ENCODE results near the gene UNC80. TPM values are rescaled to one million over a fixed set of nuclear protein-coding genes. Genes with fewer than 3 reads are reported as not detected.

The UNC80 gene
- total RNA-seq, 4 donors from 2014 or later: 0.02 to 0.62 (median 0.15) TPM; not detected in 1

DNA sequence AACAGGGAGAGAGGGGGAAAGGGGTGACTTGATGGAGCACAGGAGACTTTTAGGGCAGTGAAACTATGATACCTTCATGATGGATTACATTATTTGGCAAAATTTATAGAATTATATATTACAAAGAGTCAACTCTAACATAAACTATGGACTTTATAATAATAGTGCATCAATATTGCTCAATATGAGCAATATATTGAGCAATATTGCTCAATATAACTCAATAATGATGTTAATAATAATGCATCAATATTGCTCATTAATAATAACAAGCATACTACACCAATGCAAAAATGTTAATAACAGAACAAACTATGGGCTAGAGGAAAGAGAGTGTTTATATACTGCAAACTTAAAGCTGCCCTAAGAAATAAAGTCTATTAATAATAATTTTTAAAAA, 3.1 kb upstream of the UNC80 start:
- no peak for TF ChIP-seq POLR2A (IDR thresholded peaks at IDR 0.05)
- TF ChIP-seq, protein P1, sequence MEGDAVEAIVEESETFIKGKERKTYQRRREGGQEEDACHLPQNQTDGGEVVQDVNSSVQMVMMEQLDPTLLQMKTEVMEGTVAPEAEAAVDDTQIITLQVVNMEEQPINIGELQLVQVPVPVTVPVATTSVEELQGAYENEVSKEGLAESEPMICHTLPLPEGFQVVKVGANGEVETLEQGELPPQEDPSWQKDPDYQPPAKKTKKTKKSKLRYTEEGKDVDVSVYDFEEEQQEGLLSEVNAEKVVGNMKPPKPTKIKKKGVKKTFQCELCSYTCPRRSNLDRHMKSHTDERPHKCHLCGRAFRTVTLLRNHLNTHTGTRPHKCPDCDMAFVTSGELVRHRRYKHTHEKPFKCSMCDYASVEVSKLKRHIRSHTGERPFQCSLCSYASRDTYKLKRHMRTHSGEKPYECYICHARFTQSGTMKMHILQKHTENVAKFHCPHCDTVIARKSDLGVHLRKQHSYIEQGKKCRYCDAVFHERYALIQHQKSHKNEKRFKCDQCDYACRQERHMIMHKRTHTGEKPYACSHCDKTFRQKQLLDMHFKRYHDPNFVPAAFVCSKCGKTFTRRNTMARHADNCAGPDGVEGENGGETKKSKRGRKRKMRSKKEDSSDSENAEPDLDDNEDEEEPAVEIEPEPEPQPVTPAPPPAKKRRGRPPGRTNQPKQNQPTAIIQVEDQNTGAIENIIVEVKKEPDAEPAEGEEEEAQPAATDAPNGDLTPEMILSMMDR (IDR thresholded peaks at IDR 0.05): no peak
- DNase-seq (ENCODE audit: low spot score in 2 of 2): no peak
- intact Hi-C loops (cut with DNase I; ENCODE audit: low total_unique reads): no loop called here
- no peak overlapping the region for H3K4me3 ChIP-seq (ENCODE audit: low read depth, poor library complexity, severe bottlenecking)

DNA sequence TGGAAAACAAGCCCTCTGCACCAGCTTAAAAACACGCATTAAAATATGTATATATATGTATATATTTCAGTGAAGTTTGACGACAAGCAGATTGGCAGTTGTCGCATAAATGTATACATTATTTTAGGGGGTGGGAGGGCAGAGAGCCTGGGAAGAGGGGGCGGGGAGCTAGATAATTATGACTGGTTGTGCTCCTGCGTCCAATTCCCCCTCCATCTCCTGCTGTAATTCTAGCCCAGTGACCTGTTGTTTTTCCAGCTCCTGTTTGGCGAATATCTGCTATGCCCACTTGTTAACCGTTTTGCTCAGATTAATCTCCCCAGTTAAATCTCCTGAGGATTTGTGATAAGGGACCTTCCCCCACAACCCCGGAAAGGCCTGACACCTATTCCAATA, 656 bp downstream of the UNC80 start:
- intact Hi-C loops (cut with DNase I; ENCODE audit: low total_unique reads): no loop called here
- no peak for DNase-seq (ENCODE audit: low spot score in 2 of 2)
- no peak overlapping the region for H3K4me3 ChIP-seq (ENCODE audit: low read depth, poor library complexity, severe bottlenecking)
- TF ChIP-seq, protein P1 (IDR thresholded peaks at IDR 0.05): no peak
- TF ChIP-seq POLR2A (IDR thresholded peaks at IDR 0.05): no peak
- WGBS, 2 donors: 16% methylated on average over 8 of the region's 8 CpGs

DNA sequence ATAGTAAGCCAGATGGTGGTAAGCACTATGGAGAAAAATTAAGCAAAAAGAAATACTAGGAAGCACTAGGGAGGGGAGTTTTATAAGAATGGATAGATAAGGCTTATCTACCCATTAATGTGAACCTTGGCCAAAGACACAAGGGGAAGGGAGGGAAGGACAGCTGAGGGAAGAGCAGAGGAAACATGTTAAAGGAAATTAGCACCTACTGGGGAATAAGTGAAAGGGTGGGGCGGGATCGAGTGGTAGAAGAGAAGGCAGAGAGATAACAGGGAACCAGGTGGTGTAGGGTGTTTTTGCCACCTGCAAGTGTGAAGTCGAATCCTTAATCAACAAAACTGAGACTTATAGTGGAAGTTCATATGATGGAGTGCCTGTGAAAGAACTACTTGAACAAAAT, 1.7 kb downstream of the UNC80 start:
- WGBS, 2 donors: 32 to 44% methylated on average over 3 of the region's 3 CpGs
- intact Hi-C loops (cut with DNase I; ENCODE audit: low total_unique reads): no loop called here
- DNase-seq (ENCODE audit: low spot score in 2 of 2): no peak
- TF ChIP-seq, protein P1 (IDR thresholded peaks at IDR 0.05): no peak
- TF ChIP-seq POLR2A (IDR thresholded peaks at IDR 0.05): no peak
- no peak overlapping the region for H3K4me3 ChIP-seq (ENCODE audit: low read depth, poor library complexity, severe bottlenecking)

DNA sequence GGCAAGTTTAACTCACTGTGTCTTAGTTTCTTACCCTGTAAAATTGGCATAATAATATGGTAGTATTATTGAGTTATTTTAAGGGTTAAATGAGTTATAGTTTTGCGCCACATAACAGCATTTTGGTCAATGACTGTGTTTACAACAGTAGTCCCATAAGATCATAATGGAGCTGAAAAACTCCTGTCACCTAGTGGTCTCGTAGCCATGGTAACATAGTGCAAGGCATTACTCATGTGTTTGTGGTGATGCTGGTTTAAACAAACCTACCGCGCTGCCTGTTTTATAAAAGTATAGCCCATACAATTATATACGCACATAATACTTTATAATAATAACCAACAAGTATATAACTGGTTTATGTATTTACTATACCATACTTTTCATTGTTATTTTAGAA, 15.8 kb downstream of the UNC80 start:
- H3K4me3 ChIP-seq (ENCODE audit: low read depth, poor library complexity, severe bottlenecking): no peak overlapping the region
- DNase-seq (ENCODE audit: low spot score in 2 of 2): no peak
- WGBS, 2 donors: 96% methylated on average over 5 of the region's 5 CpGs
- TF ChIP-seq POLR2A (IDR thresholded peaks at IDR 0.05): no peak
- TF ChIP-seq, protein P1 (IDR thresholded peaks at IDR 0.05): no peak
- intact Hi-C loops (cut with DNase I; ENCODE audit: low total_unique reads): no loop called here

DNA sequence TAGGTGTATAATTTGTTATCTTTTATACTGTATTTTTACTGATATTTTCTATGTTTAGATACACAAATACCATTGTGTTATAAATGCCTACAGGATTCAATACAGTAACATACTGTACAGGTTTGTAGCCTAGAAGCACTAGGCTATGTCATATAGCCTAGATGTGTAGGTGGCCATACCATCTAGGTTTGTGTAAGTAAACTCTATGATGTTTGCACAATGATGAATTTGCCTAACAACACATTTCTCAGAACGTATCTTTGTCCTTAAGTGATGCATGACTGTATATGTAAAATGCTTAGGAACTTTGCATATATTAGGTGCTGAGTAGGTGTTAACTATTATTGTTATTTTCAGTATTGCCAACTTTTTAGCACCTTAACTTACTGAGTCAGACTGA, 17.3 kb downstream of the UNC80 start:
- H3K4me3 ChIP-seq (ENCODE audit: low read depth, poor library complexity, severe bottlenecking): no peak overlapping the region
- 56 to 57% methylated on average over 1 of the region's 1 CpG for WGBS, 2 donors
- no peak for DNase-seq (ENCODE audit: low spot score in 2 of 2)
- TF ChIP-seq, protein P1 (IDR thresholded peaks at IDR 0.05): no peak
- no peak for TF ChIP-seq POLR2A (IDR thresholded peaks at IDR 0.05)
- intact Hi-C loops (cut with DNase I; ENCODE audit: low total_unique reads): no loop called here

DNA sequence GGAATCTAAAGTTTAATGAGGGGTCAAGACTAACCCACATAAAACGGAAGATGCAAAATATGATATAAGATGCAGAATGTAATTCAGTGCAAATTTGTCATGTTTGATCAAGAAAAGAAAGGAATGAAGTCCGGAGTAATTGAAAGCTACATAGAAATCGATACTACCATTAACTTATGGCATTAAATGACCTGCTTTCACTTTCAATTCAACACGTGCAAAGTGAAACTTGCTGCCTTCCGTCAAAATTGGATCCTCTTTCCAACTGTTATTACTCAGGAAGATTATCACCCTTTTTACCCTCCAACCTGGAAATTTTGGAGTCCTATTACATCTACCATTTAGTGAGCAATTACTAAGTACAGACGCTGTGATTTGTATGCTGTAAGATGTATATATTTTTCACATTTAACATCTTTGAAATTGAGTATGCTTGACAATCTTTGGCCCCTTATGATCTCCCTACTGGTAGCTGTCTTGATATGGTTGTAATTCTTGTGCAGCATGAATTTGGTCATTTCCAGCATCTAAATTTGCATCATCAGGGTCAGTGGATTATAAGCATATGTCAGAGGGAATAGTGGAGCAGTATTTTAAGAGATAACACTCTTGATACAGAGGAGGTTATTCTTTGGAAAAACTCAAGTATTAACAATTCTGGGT, 18.6 kb downstream of the UNC80 start:
- no peak for DNase-seq (ENCODE audit: low spot score in 2 of 2)
- H3K4me3 ChIP-seq (ENCODE audit: low read depth, poor library complexity, severe bottlenecking): no peak overlapping the region
- intact Hi-C loops (cut with DNase I; ENCODE audit: low total_unique reads): no loop called here
- TF ChIP-seq POLR2A (IDR thresholded peaks at IDR 0.05): no peak
- TF ChIP-seq, protein P1 (IDR thresholded peaks at IDR 0.05): no peak
- WGBS, 2 donors: 61% methylated on average over 6 of the region's 6 CpGs

All from lower leg skin (tissue), 4 donors.